H1 (cell line): ENCODE measurements around the gene CCDC80. TPM values are rescaled to one million over a fixed set of nuclear protein-coding genes. Genes with fewer than 3 reads are reported as not detected.

ENCODE experiments used
- CTCF ChIA-PET: fragments of 300-600 bp; sonication (Branson Sonifier 250); formaldehyde crosslinking; loops from one replicate; lab custom pipeline; 2021; ENCODE audit not compliant: partially characterized antibody; lab: Charles Lee
- POLR2A ChIA-PET: fragments of 300-600 bp; sonication (Branson Sonifier 250); formaldehyde crosslinking; loops from one replicate; lab custom pipeline; 2021; ENCODE audit warnings: inconsistent platforms; ENCODE audit not compliant: partially characterized antibody; lab: Charles Lee
- DNase-seq, 2 experiments: peaks; one replicate each; pipeline versions ENCODE4 v3.0.0 to v3.0.0-alpha.2; 2010 to 2022; ENCODE audit warnings: low spot score in 2 of 2, low read depth in 1 of 2, mixed read lengths in 1 of 2
- FAIRE-seq: peaks from 2 replicates; lab custom pipeline; 2011; peaks lifted over from hg19 to GRCh38; lab: Jason Lieb, UNC
- H2AFZ ChIP-seq: 2 replicates; pipeline ENCODE4 v1.8.1; 2012; ENCODE audit warnings: low read length, inconsistent platforms
- H2AK5ac ChIP-seq: 2 replicates; pipeline ENCODE4 v1.6.1; 2013; ENCODE audit warnings: low read depth, low read length
- H2BK120ac ChIP-seq: replicated peaks from 2 replicates; pipeline ENCODE3; 2013; ENCODE audit warnings: low read depth, low read length, inconsistent platforms
- H2BK12ac ChIP-seq: 2 replicates; pipeline ENCODE4 v1.6.1; 2013; ENCODE audit warnings: low read depth, low read length
- H2BK15ac ChIP-seq: 2 replicates; pipeline ENCODE4 v1.6.1; 2013; ENCODE audit warnings: low read length
- H2BK20ac ChIP-seq: 2 replicates; pipeline ENCODE4 v1.6.1; 2013; ENCODE audit warnings: low read length
- H2BK5ac ChIP-seq: 2 replicates; pipeline ENCODE4 v1.6.1; 2013; ENCODE audit warnings: low read depth, low read length
- H3K14ac ChIP-seq: 2 replicates; pipeline ENCODE4 v1.6.1; 2013; ENCODE audit warnings: inconsistent platforms; ENCODE audit not compliant: insufficient read length
- H3K18ac ChIP-seq: 2 replicates; pipeline ENCODE4 v1.6.1; 2013; ENCODE audit warnings: low read length; ENCODE audit errors: extremely low read depth
- H3K23ac ChIP-seq: 2 replicates; pipeline ENCODE4 v1.6.1; 2013; ENCODE audit warnings: inconsistent platforms; ENCODE audit not compliant: insufficient read length
- H3K23me2 ChIP-seq: 2 replicates; pipeline ENCODE4 v1.6.1; 2013; ENCODE audit warnings: low read depth, low read length
- H3K27ac ChIP-seq: 2 replicates; pipeline ENCODE4 v1.6.1; 2011; ENCODE audit warnings: low read depth, low read length, inconsistent platforms
- H3K27me3 ChIP-seq, 4 experiments: replicated peaks in 1 of 4; 1 replicate in 1 of 4; 2 replicates in 3 of 4; pipeline versions ENCODE4 v1.6.1 to v1.8.1; 2011 to 2013; ENCODE audit warnings: low read length in 3 of 4, mild to moderate bottlenecking in 3 of 4, inconsistent platforms in 2 of 4, mixed read lengths in 2 of 4, moderate library complexity in 1 of 4; ENCODE audit not compliant: control insufficient read depth in 3 of 4, insufficient read depth in 3 of 4; ENCODE audit errors: extremely low read depth in 1 of 4
- H3K36me3 ChIP-seq, 4 experiments: 2 replicates each; pipeline versions ENCODE4 v1.6.1 to v1.8.1; 2011 to 2013; ENCODE audit warnings: mild to moderate bottlenecking in 4 of 4, low read length in 3 of 4, moderate library complexity in 2 of 4, control low read depth in 1 of 4, inconsistent platforms in 1 of 4; ENCODE audit not compliant: insufficient read depth in 4 of 4, control insufficient read depth in 2 of 4
- H3K4ac ChIP-seq: replicated peaks from 2 replicates; pipeline ENCODE3; 2013; ENCODE audit warnings: low read length, low read depth, mixed read lengths, inconsistent platforms; ENCODE audit not compliant: insufficient read length
- H3K4me1 ChIP-seq, 4 experiments: replicated peaks in 1 of 4; 1 replicate in 1 of 4; 2 replicates in 3 of 4; pipeline versions ENCODE4 v1.6.1 to v1.8.1; 2011 to 2013; ENCODE audit warnings: low read length in 3 of 4, inconsistent platforms in 2 of 4, mixed read lengths in 1 of 4; ENCODE audit not compliant: insufficient read depth in 4 of 4, control insufficient read depth in 3 of 4
- H3K4me2 ChIP-seq, 2 experiments: 2 replicates each; pipeline versions ENCODE4 v1.6.1 to v1.8.1; 2011 to 2013; ENCODE audit warnings: low read depth in 2 of 2, low read length in 2 of 2, control low read depth in 1 of 2, inconsistent platforms in 1 of 2, mild to moderate bottlenecking in 1 of 2; ENCODE audit not compliant: insufficient read depth in 1 of 2
- H3K4me3 ChIP-seq, 4 experiments: fragments of 200-600, 300-600 bp in 1 of 4; sonication (generic), shearing (Covaris generic), sonication (Bioruptor Twin) in 1 of 4; 2 replicates each; pipeline versions ENCODE4 v1.5.1 to v1.8.1; 2011 to 2016; ENCODE audit warnings: low read length in 4 of 4, low read depth in 3 of 4, control low read depth in 2 of 4, inconsistent platforms in 2 of 4, mild to moderate bottlenecking in 2 of 4, mixed read lengths in 1 of 4, moderate library complexity in 1 of 4; ENCODE audit not compliant: insufficient read depth in 2 of 4; ENCODE audit errors: extremely low read depth in 1 of 4
- H3K56ac ChIP-seq: replicated peaks from 2 replicates; pipeline ENCODE3; 2013; ENCODE audit warnings: low read depth, mild to moderate bottlenecking, mixed read lengths, low read length, inconsistent platforms; ENCODE audit not compliant: insufficient read length
- H3K79me1 ChIP-seq: 2 replicates; pipeline ENCODE4 v1.6.1; 2013; ENCODE audit warnings: low read depth, low read length, control low read depth
- H3K79me2 ChIP-seq, 2 experiments: 2 replicates each; pipeline versions ENCODE4 v1.6.1 to v1.8.1; 2012 to 2013; ENCODE audit warnings: low read length in 2 of 2, mild to moderate bottlenecking in 2 of 2, inconsistent platforms in 1 of 2; ENCODE audit not compliant: insufficient read depth in 2 of 2, control insufficient read depth in 1 of 2
- H3K9ac ChIP-seq, 4 experiments: replicated peaks in 1 of 4; 1 replicate in 1 of 4; 2 replicates in 3 of 4; pipeline versions ENCODE4 v1.6.1 to v1.8.1; 2011 to 2013; ENCODE audit warnings: low read depth in 3 of 4, low read length in 3 of 4, control low read depth in 2 of 4, mild to moderate bottlenecking in 2 of 4, moderate library complexity in 2 of 4, inconsistent platforms in 1 of 4; ENCODE audit errors: extremely low read depth in 1 of 4
- H3K9me3 ChIP-seq, 2 experiments: 2 replicates each; pipeline versions ENCODE4 v1.6.1 to v1.8.1; 2012 to 2013; ENCODE audit warnings: mild to moderate bottlenecking in 2 of 2, moderate library complexity in 2 of 2, control low read depth in 1 of 2, inconsistent platforms in 1 of 2, low read depth in 1 of 2, low read length in 1 of 2, mixed read lengths in 1 of 2; ENCODE audit not compliant: insufficient read depth in 2 of 2
- H4K20me1 ChIP-seq, 2 experiments: replicated peaks in 1 of 2; 2 replicates each; pipeline versions ENCODE3 to v1.8.1; 2011 to 2013; ENCODE audit warnings: inconsistent platforms in 2 of 2, low read length in 2 of 2, mild to moderate bottlenecking in 1 of 2; ENCODE audit not compliant: insufficient read depth in 2 of 2, control insufficient read depth in 1 of 2
- H4K5ac ChIP-seq: 2 replicates; pipeline ENCODE4 v1.6.1; 2013; ENCODE audit warnings: low read length, low read depth, mixed read lengths, inconsistent platforms; ENCODE audit not compliant: insufficient read length
- H4K8ac ChIP-seq: 2 replicates; pipeline ENCODE4 v1.8.0; 2013; ENCODE audit warnings: mild to moderate bottlenecking, moderate library complexity, low read length, inconsistent platforms; ENCODE audit not compliant: insufficient read depth; ENCODE audit errors: extremely low read depth
- H4K91ac ChIP-seq: replicated peaks from 2 replicates; pipeline ENCODE3; 2013; ENCODE audit warnings: low read length, mixed read lengths, inconsistent platforms; ENCODE audit not compliant: insufficient read length
- ASH2L ChIP-seq: fragments of 200-600, 300-600 bp; sonication (generic); IDR thresholded peaks from one replicate; pipeline ENCODE4 v1.7.1; 2017; ENCODE audit warnings: low read length
- EZH2 ChIP-seq: fragments of 200-600 bp; sonication (generic); IDR thresholded peaks from 2 replicates; pipeline ENCODE4 v1.7.1; 2012; ENCODE audit warnings: low read depth, mild to moderate bottlenecking, moderate library complexity, low read length, inconsistent platforms; ENCODE audit not compliant: severe bottlenecking
- MAFK ChIP-seq: IDR thresholded peaks from 2 replicates; pipeline ENCODE4 v1.6.1; 2012; ENCODE audit warnings: low read depth, mild to moderate bottlenecking, improper control_type of control experiment, low read length
- SP4 ChIP-seq: IDR thresholded peaks from 2 replicates; pipeline ENCODE4 v1.6.1; 2012; ENCODE audit warnings: low read length, inconsistent platforms
- SRF ChIP-seq: IDR thresholded peaks from 2 replicates; pipeline ENCODE4 v1.6.1; 2011; ENCODE audit warnings: mild to moderate bottlenecking, low read depth, low read length, moderate library complexity
- TAF7 ChIP-seq: optimal IDR thresholded peaks from 2 replicates; pipeline ENCODE3; 2011; ENCODE audit warnings: low read depth, mild to moderate bottlenecking, inconsistent platforms, low read length, moderate library complexity, borderline replicate concordance
- TBP ChIP-seq: IDR thresholded peaks from 2 replicates; pipeline ENCODE4 v1.6.1; 2011; ENCODE audit warnings: low read depth, low read length, improper control_type of control experiment
- USF2 ChIP-seq: IDR thresholded peaks from 2 replicates; pipeline ENCODE4 v1.6.1; 2011; ENCODE audit warnings: low read length, improper control_type of control experiment
- ZNF274 ChIP-seq: IDR thresholded peaks from 2 replicates; pipeline ENCODE4 v1.7.0; 2012; ENCODE audit warnings: low read length, borderline replicate concordance; ENCODE audit errors: extremely low read depth
- WGBS, 2 experiments: shearing (Covaris generic) in 1 of 2; methylation state at CpG; one replicate each; pipeline versions ENCODE4 v1.1.6 to v1.1.7; 2013 to 2015; ENCODE audit warnings: low lambda C conversion rate in 2 of 2, mixed read lengths in 2 of 2, inconsistent platforms in 1 of 2, low coverage in 1 of 2, missing lambda C conversion rate in 1 of 2; ENCODE audit not compliant: insufficient replicate concordance in 2 of 2, insufficient coverage in 1 of 2, insufficient read length in 1 of 2; ENCODE audit errors: extremely low coverage in 1 of 2, missing lambda C conversion rate in 1 of 2; 5-methylcytosine and 5-hydroxymethylcytosine counted together
- polyA plus RNA-seq, 7 experiments: library from polyadenylated mRNA; depleted of rRNA in 3 of 7; stranded (reverse) in 5 of 7; unstranded in 2 of 7; fragments of >200 nt in 5 of 7; fragments of 200-250 nt in 2 of 7; gene quantifications; 1 replicate in 5 of 7; 2 replicates in 1 of 7; 4 replicates in 1 of 7; pipeline versions ENCODE4 v1.2.1 to v1.2.3, GENCODE V29; 2011 to 2013; ENCODE audit warnings: missing spikeins in 2 of 7, mixed read lengths in 2 of 7
- total RNA-seq: library from RNA; stranded (reverse); fragmentation: NEBNext Ultra II Directional; extraction: Animal tissue kit (Norgen Biotek cat#: 25700); gene quantifications from 2 replicates; pipeline ENCODE4 v1.2.1, GENCODE V29; 2021

The CCDC80 gene
- total and polyA plus RNA-seq, 2 of the 8 experiments (the other 6 are each of a cell fraction or from before 2014, with no cell fraction given) = 1.1 to 12.9 TPM

- CTCF ChIA-PET = interaction anchor here (0.8 to 1.8 kb wide), 7 partner anchors 35 to 401 kb away, joined by 3 to 5 read pairs (median 4); partner anchors contain the start of gene SLC9C1
- Histone ChIP-seq H3K27ac (no peak overlapping the region), H3K4me2 (no peak overlapping the region), H4K20me1 (no peaks in the 10 kb centered on the region), H3K23ac (no peak overlapping the region), H2AK5ac (no peak overlapping the region), H2AFZ (no peak overlapping the region), H3K14ac (no peak overlapping the region), H4K8ac (no peak overlapping the region), H3K36me3 (peaks cover 0 to 41% (median 6%) of the 10 kb centered on the region in 4 experiments; a peak in 4 of 8 replicates), H2BK12ac (no peak overlapping the region), H3K9ac (no peak overlapping the region), H3K56ac (no peak overlapping the region), H2BK120ac (no peak overlapping the region), H3K23me2 (no peaks in the 10 kb centered on the region), H3K4me1 (no peaks in the 10 kb centered on the region; a peak in 1 of 7 replicates), H3K9me3 (no peaks in the 10 kb centered on the region), H2BK20ac (no peak overlapping the region), H2BK5ac (no peak overlapping the region), H3K18ac (no peak overlapping the region), H3K79me2 (no peaks in the 10 kb centered on the region), H3K4ac (no peak overlapping the region), H3K79me1 (no peaks in the 10 kb centered on the region), H2BK15ac (no peak overlapping the region), H4K91ac (no peak overlapping the region), H3K4me3 (no peak overlapping the region), H3K27me3 (no peaks in the 10 kb centered on the region), H4K5ac (no peak overlapping the region)
- FAIRE-seq = no peak
- POLR2A ChIA-PET = interaction anchor here (1.0 to 1.6 kb wide), 2 partner anchors 18 to 62 kb away, joined by 3 read pairs; partner anchors contain the start of genes ATG3 and SLC35A5
- 92% methylated on average over 3 of the region's 3 CpGs; no CpG with 5 or more reads in 1 of the 2 experiments for WGBS, 2 experiments
- no peak for DNase-seq
- TF ChIP-seq MAFK = no peak
- no peak for TF ChIP-seq USF2
- no peak for TF ChIP-seq ZNF274
- no peak for TF ChIP-seq EZH2
- TF ChIP-seq ASH2L = no peak
- no peak for TF ChIP-seq TBP
- no peak for TF ChIP-seq SRF
- no peak for TF ChIP-seq TAF7
- no peak for TF ChIP-seq SP4
Observed at GRCh38 chr3:112579697-112580096, 61.2 kb downstream of the CCDC80 start.
